ENCODE measurements around the gene NCKAP5.

DNA sequence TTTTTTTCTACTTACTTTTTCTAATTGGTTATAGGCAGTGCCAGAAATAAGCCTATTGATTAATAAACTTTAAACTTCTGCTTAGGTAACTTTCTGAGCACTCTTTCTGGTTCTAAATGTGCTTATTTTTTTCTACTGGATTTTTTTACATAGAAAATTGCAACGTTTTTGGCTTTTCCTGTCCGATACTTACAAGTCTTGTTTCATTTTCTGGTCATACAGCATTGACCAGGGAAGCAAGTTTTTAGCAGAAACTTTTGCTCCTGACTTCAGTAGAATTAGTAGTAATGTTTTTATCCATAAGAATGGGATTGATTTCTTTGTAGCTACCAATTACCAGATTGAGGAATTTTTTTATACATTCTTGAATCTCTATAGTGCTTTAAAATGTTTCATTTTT, 36.9 kb downstream of the NCKAP5 start:
- TF ChIP-seq EZH2 (IDR thresholded peaks at IDR 0.05; ENCODE audit: insufficient read depth, poor library complexity, severe bottlenecking) (no peak), EZH2phosphoT487 (IDR thresholded peaks at IDR 0.05; ENCODE audit: insufficient read depth, low read depth) (no peak)

All from GM23248 (cell line).